ENCODE data around the gene BNIP1. TPM values are rescaled to one million over a fixed set of nuclear protein-coding genes. Genes with fewer than 3 reads are reported as not detected.

Gene BNIP1
- total RNA-seq, 2 experiments from 2014 or later, result 22.5 to 24.4 TPM

DNA sequence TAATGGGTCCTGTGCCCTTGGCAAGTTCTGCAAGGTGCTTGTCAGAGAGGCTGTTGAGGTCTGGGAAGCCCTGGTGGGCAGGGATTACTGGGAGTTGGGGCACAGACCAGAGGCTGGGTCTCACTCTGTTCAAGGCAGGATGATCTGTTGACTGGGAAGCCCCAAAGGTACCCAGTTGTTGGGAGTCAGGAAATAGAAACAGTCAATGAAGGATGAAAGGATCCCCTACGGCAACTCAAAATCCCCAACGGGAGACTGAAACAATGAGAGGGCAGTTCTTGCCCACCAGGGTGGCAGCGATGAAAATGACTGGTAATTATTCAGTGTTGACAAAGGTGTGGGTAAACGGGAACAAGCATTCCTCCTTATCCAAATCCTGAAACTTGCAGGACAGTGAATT, 31.2 kb downstream of the BNIP1 start:
- DNase-seq (no peak), ATAC-seq (ENCODE audit: poor library complexity) (no peak)
- peaks cover 0 to 4% of the 10 kb centered on the region in 2 experiments for H3K9me3 ChIP-seq (ENCODE audit: control insufficient read depth in 1 of 2, insufficient read depth in 1 of 2, low read length in 2 of 2)
- Mint-ChIP-seq H3K4me1 (ENCODE audit: low read depth) (peaks cover 5% of the 10 kb centered on the region), H3K4me3 (no peak overlapping the region), H3K27ac (no peak overlapping the region), H3K36me3 (ENCODE audit: low read depth) (no peaks in the 10 kb centered on the region), H3K27me3 (no peaks in the 10 kb centered on the region), H3K9me3 (no peaks in the 10 kb centered on the region)
- H3K4me1 ChIP-seq (ENCODE audit: insufficient read depth, low read length), result no peaks in the 10 kb centered on the region
- H3K4me3 ChIP-seq (ENCODE audit: low read length), result no peak overlapping the region
- peaks cover 0 to 4% of the 10 kb centered on the region in 2 experiments for H3K27me3 ChIP-seq (ENCODE audit: control insufficient read depth in 1 of 2, insufficient read depth in 2 of 2, low read length in 2 of 2)
- no peak overlapping the region for H3K27ac ChIP-seq (ENCODE audit: low read depth in 1 of 2, low read length in 2 of 2)
- TF ChIP-seq, protein P1, sequence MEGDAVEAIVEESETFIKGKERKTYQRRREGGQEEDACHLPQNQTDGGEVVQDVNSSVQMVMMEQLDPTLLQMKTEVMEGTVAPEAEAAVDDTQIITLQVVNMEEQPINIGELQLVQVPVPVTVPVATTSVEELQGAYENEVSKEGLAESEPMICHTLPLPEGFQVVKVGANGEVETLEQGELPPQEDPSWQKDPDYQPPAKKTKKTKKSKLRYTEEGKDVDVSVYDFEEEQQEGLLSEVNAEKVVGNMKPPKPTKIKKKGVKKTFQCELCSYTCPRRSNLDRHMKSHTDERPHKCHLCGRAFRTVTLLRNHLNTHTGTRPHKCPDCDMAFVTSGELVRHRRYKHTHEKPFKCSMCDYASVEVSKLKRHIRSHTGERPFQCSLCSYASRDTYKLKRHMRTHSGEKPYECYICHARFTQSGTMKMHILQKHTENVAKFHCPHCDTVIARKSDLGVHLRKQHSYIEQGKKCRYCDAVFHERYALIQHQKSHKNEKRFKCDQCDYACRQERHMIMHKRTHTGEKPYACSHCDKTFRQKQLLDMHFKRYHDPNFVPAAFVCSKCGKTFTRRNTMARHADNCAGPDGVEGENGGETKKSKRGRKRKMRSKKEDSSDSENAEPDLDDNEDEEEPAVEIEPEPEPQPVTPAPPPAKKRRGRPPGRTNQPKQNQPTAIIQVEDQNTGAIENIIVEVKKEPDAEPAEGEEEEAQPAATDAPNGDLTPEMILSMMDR (IDR thresholded peaks at IDR 0.05), result no peak
- POLR2A ChIA-PET, result no interaction called here
- intact Hi-C loops (cut with DNase I, micrococcal nuclease), result no loop called here
- H3K36me3 ChIP-seq (ENCODE audit: insufficient read depth, low read length), result no peaks in the 10 kb centered on the region
- CTCF ChIA-PET, result no interaction called here

DNA sequence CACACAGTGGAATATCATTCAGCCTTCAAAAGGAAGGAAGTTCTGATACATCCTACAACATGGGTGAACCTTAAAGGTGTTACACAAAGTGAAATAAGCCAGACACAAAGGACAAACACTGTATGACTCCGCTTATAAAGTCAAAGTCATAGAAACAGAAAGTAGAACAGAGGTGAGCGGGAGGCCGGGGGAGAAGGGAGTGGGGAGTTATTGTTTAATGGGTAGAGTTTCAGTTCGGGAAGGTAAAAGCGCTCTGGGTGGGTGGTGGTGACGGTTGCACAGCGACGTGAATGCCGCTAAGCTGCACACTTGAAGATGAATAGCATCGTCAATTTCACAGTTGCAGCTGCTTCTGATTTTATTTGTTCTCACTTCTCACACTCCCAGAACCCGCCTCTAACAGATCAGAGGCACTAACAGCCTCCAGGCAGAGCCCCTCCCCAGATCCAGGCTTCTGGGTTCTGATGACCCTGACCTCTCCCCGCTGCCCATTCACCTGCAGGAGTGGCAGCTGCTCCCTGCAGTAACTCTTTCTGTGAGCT, 34.1 kb downstream of the BNIP1 start:
- H3K9me3 Mint-ChIP-seq, result no peaks in the 10 kb centered on the region
- ChIA-PET POLR2A (no interaction called here), CTCF (no interaction called here)
- peak overlapping the region; percentile 49 for H3K4me3 Mint-ChIP-seq
- TF ChIP-seq, protein P1 (IDR thresholded peaks at IDR 0.05), result no peak
- H3K36me3 ChIP-seq (ENCODE audit: insufficient read depth, low read length), result no peaks in the 10 kb centered on the region
- H3K4me3 ChIP-seq (ENCODE audit: low read length), result no peak overlapping the region
- H3K9me3 ChIP-seq (ENCODE audit: control insufficient read depth in 1 of 2, insufficient read depth in 1 of 2, low read length in 2 of 2), result peaks cover 0 to 4% of the 10 kb centered on the region in 2 experiments
- no peak overlapping the region for H3K27ac Mint-ChIP-seq
- H3K27ac ChIP-seq (ENCODE audit: low read depth in 1 of 2, low read length in 2 of 2), result no peak overlapping the region
- intact Hi-C loops (cut with DNase I, micrococcal nuclease), result no loop called here
- H3K36me3 Mint-ChIP-seq (ENCODE audit: low read depth), result no peaks in the 10 kb centered on the region
- H3K4me1 Mint-ChIP-seq (ENCODE audit: low read depth), result peaks cover 5% of the 10 kb centered on the region
- H3K4me1 ChIP-seq (ENCODE audit: insufficient read depth, low read length), result no peaks in the 10 kb centered on the region
- peaks cover 0 to 4% of the 10 kb centered on the region in 2 experiments for H3K27me3 ChIP-seq (ENCODE audit: control insufficient read depth in 1 of 2, insufficient read depth in 2 of 2, low read length in 2 of 2)
- ATAC-seq (ENCODE audit: poor library complexity), result no peak
- H3K27me3 Mint-ChIP-seq, result no peaks in the 10 kb centered on the region
- DNase-seq, result no peak

DNA sequence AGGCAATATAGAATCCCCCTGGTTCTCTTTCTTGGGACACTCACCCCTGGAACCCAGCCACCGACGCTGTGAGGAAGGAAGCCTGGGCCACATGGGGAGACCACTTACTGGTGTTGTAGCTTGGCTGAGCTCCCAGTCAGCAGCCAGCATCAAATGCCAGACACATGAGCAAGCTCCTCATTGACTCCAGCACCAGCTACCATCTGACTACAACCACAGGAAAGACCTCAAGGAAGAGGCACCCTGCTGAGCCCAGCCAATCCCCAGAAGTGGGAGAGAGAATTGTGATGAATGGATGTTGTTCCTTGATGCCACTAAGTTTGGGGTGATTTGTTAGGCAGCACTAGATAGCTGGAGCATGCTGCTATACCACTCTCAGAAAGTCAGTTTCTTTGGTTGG, 36.0 kb downstream of the BNIP1 start:
- intact Hi-C loops (cut with DNase I, micrococcal nuclease), result no loop called here
- Mint-ChIP-seq H3K4me1 (ENCODE audit: low read depth) (peaks cover 5% of the 10 kb centered on the region), H3K36me3 (ENCODE audit: low read depth) (no peaks in the 10 kb centered on the region), H3K4me3 (no peak overlapping the region), H3K9me3 (no peaks in the 10 kb centered on the region), H3K27me3 (no peaks in the 10 kb centered on the region), H3K27ac (no peak overlapping the region)
- H3K27me3 ChIP-seq (ENCODE audit: control insufficient read depth in 1 of 2, insufficient read depth in 2 of 2, low read length in 2 of 2), result peaks cover 0 to 3% of the 10 kb centered on the region in 2 experiments
- no peaks in the 10 kb centered on the region for H3K4me1 ChIP-seq (ENCODE audit: insufficient read depth, low read length)
- peaks cover 0 to 4% of the 10 kb centered on the region in 2 experiments for H3K9me3 ChIP-seq (ENCODE audit: control insufficient read depth in 1 of 2, insufficient read depth in 1 of 2, low read length in 2 of 2)
- ChIA-PET POLR2A (no interaction called here), CTCF (no interaction called here)
- TF ChIP-seq, protein P1 (IDR thresholded peaks at IDR 0.05), result no peak
- no peak for DNase-seq
- no peaks in the 10 kb centered on the region for H3K36me3 ChIP-seq (ENCODE audit: insufficient read depth, low read length)
- H3K27ac ChIP-seq (ENCODE audit: low read depth in 1 of 2, low read length in 2 of 2), result no peak overlapping the region
- ATAC-seq (ENCODE audit: poor library complexity), result no peak
- H3K4me3 ChIP-seq (ENCODE audit: low read length), result no peak overlapping the region

Data from CD4-positive, alpha-beta T cell (primary cell).